Measurements from ENCODE around the gene LRRN4.
"Not testable (repeated sequence)": the region's sequence is repeated elsewhere in the genome, so short reads cannot be mapped to it uniquely, and the experiment has no call there.

GRCh38 chr20:6054689-6055051 is 810 bp upstream of the LRRN4 start:
- not testable (repeated sequence) for TF ChIP-seq CTCF, EP300 (IDR thresholded peaks at IDR 0.05)

All from tibial nerve (tissue), 4 donors.